ENCODE measurements around the gene LSM6.

Gene LSM6

GRCh38 chr4:146186041-146186440, 10.5 kb downstream of the LSM6 start:
- no peak for DNase-seq (ENCODE audit: low read depth)

- no peak for DNase-seq (ENCODE audit: low read depth)
Measured at GRCh38 chr4:146186596-146186995, 11.1 kb downstream of the LSM6 start.

- DNase-seq (ENCODE audit: low read depth), result no peak
Measured at GRCh38 chr4:146190456-146190855, 14.9 kb downstream of the LSM6 start.

- DNase-seq (ENCODE audit: low read depth), result no peak
Measured at GRCh38 chr4:146191766-146192458, 16.4 kb downstream of the LSM6 start.

- DNase-seq (ENCODE audit: low read depth), result no peak
Measured at GRCh38 chr4:146193628-146194027, 18.1 kb downstream of the LSM6 start.

- DNase-seq (ENCODE audit: low read depth), result no peak
Measured at GRCh38 chr4:146194212-146194611, 18.7 kb downstream of the LSM6 start.

- DNase-seq (ENCODE audit: low read depth), result no peak
Measured at GRCh38 chr4:146202665-146203064, 27.1 kb downstream of the LSM6 start.

GRCh38 chr4:146207410-146207809, 31.9 kb downstream of the LSM6 start:
- DNase-seq (ENCODE audit: low read depth), result no peak

GRCh38 chr4:146210890-146211289, 35.4 kb downstream of the LSM6 start:
- DNase-seq (ENCODE audit: low read depth), result no peak

- DNase-seq (ENCODE audit: low read depth), result no peak
Measured at GRCh38 chr4:146211440-146211839, 35.9 kb downstream of the LSM6 start.

GRCh38 chr4:146212781-146213180, 37.3 kb downstream of the LSM6 start:
- DNase-seq (ENCODE audit: low read depth), result no peak

GRCh38 chr4:146214238-146214637, 38.7 kb downstream of the LSM6 start, which contains the start of gene REELD1:
REELD1 (plus strand) TSS chr4:146214538; CDS start chr4:146216953, 2,415 bp downstream.
- no peak for DNase-seq (ENCODE audit: low read depth)

GRCh38 chr4:146222313-146222712, 46.8 kb downstream of the LSM6 start:
- no peak for DNase-seq (ENCODE audit: low read depth)

GRCh38 chr4:146224326-146224966, 48.9 kb downstream of the LSM6 start:
- DNase-seq (ENCODE audit: low read depth), result no peak

GRCh38 chr4:146229406-146229805, 53.9 kb downstream of the LSM6 start:
- DNase-seq (ENCODE audit: low read depth), result no peak

GRCh38 chr4:146232131-146232722, 56.7 kb downstream of the LSM6 start:
- no peak for DNase-seq (ENCODE audit: low read depth)

- DNase-seq (ENCODE audit: low read depth), result no peak
Measured at GRCh38 chr4:146235654-146236177, 60.2 kb downstream of the LSM6 start.

- no peak for DNase-seq (ENCODE audit: low read depth)
Measured at GRCh38 chr4:146236216-146236615, 60.7 kb downstream of the LSM6 start.

GRCh38 chr4:146237092-146237491, 61.6 kb downstream of the LSM6 start:
- no peak for DNase-seq (ENCODE audit: low read depth)

GRCh38 chr4:146238107-146238506, 62.6 kb downstream of the LSM6 start:
- no peak for DNase-seq (ENCODE audit: low read depth)
